IMR-90 (cell line): ENCODE results near the gene OR8B3. TPM values are rescaled to one million over a fixed set of nuclear protein-coding genes. Genes with fewer than 3 reads are reported as not detected.

ENCODE experiments used
- ATAC-seq: fragments of 200-7000 bp; cut with Tn5 transposase; 2 replicates; pipeline ENCODE4 v1.9.1; 2020; ENCODE audit warnings: low read depth, mild to moderate bottlenecking, moderate library complexity
- BruUV-seq: library from RNA; stranded (reverse); fragments of 400-500 nt; replicated peaks from 2 replicates; lab custom pipeline; 2021; lab: Mats Ljungman, UMichigan
- CTCF ChIA-PET: fragments of 300-600 bp; formaldehyde crosslinking; extraction: SDS; loops from one replicate; lab custom pipeline; 2021; ENCODE audit warnings: antibody characterized with exemption; lab: Yijun Ruan, JAX
- POLR2A ChIA-PET: fragments of 300-600 bp; sonication (Branson Sonifier 250); formaldehyde crosslinking; loops from one replicate; lab custom pipeline; 2022; ENCODE audit warnings: antibody characterized with exemption; ENCODE audit not compliant: unreplicated experiment; lab: Charles Lee
- DNase-seq: peaks from one replicate; pipeline ENCODE4 v3.0.0; 2013
- H2AFZ ChIP-seq: replicated peaks from 2 replicates; pipeline ENCODE3; 2013; ENCODE audit warnings: low read length, mild to moderate bottlenecking; ENCODE audit not compliant: poor library complexity
- H2AK5ac ChIP-seq: 2 replicates; pipeline ENCODE4 v1.6.1; 2013; ENCODE audit warnings: low read depth, low read length, inconsistent platforms
- H2AK9ac ChIP-seq: replicated peaks from 2 replicates; pipeline ENCODE3; 2013; ENCODE audit warnings: mild to moderate bottlenecking, low read depth, low read length, moderate library complexity; ENCODE audit not compliant: poor library complexity
- H2BK120ac ChIP-seq: 2 replicates; pipeline ENCODE4 v1.6.1; 2013; ENCODE audit warnings: low read depth, low read length, inconsistent platforms
- H2BK15ac ChIP-seq: 3 replicates; pipeline ENCODE4 v1.6.1; 2013; ENCODE audit warnings: low read depth, low read length, inconsistent platforms
- H2BK20ac ChIP-seq: 2 replicates; pipeline ENCODE4 v1.6.1; 2013; ENCODE audit warnings: low read depth, mild to moderate bottlenecking, inconsistent platforms, low read length, moderate library complexity
- H2BK5ac ChIP-seq: 2 replicates; pipeline ENCODE4 v1.6.1; 2013; ENCODE audit warnings: mild to moderate bottlenecking, low read depth, low read length, inconsistent platforms; ENCODE audit not compliant: poor library complexity, severe bottlenecking
- H3K14ac ChIP-seq: replicated peaks from 2 replicates; pipeline ENCODE4 v1.6.1; 2013; ENCODE audit warnings: low read depth, low read length, inconsistent platforms
- H3K18ac ChIP-seq: 2 replicates; pipeline ENCODE4 v1.6.1; 2013; ENCODE audit warnings: low read depth, low read length, control low read depth
- H3K23ac ChIP-seq: 2 replicates; pipeline ENCODE4 v1.6.1; 2013; ENCODE audit warnings: low read depth, low read length, inconsistent platforms
- H3K27ac ChIP-seq: 2 replicates; pipeline ENCODE4 v1.5.1; 2013; ENCODE audit warnings: mild to moderate bottlenecking, control low read depth, low read length; ENCODE audit not compliant: insufficient read depth
- H3K27me3 ChIP-seq: 2 replicates; pipeline ENCODE4 v1.6.1; 2013; ENCODE audit warnings: low read length; ENCODE audit not compliant: control insufficient read depth, insufficient read depth
- H3K36me3 ChIP-seq: 2 replicates; pipeline ENCODE4 v1.6.1; 2013; ENCODE audit warnings: low read length, mixed read lengths; ENCODE audit not compliant: control insufficient read depth, insufficient read depth
- H3K4ac ChIP-seq: 2 replicates; pipeline ENCODE4 v1.6.1; 2013; ENCODE audit warnings: low read depth, low read length, inconsistent platforms
- H3K4me1 ChIP-seq: 2 replicates; pipeline ENCODE4 v1.6.1; 2013; ENCODE audit warnings: low read length, mixed read lengths; ENCODE audit not compliant: control insufficient read depth, insufficient read depth
- H3K4me2 ChIP-seq: 2 replicates; pipeline ENCODE4 v1.6.1; 2013; ENCODE audit warnings: low read depth, mild to moderate bottlenecking, control low read depth, low read length, moderate library complexity
- H3K4me3 ChIP-seq: 2 replicates; pipeline ENCODE4 v1.5.1; 2013; ENCODE audit warnings: low read depth, mild to moderate bottlenecking, control low read depth, low read length, moderate library complexity; ENCODE audit not compliant: insufficient read depth
- H3K56ac ChIP-seq: 2 replicates; pipeline ENCODE4 v1.6.1; 2013; ENCODE audit warnings: low read length, inconsistent platforms; ENCODE audit not compliant: insufficient read depth; ENCODE audit errors: extremely low read depth
- H3K79me1 ChIP-seq, 2 experiments: 2 replicates each; pipeline ENCODE4 v1.6.1; 2013; ENCODE audit warnings: low read length in 2 of 2, inconsistent platforms in 1 of 2, low read depth in 1 of 2
- H3K9ac ChIP-seq: 2 replicates; pipeline ENCODE4 v1.6.1; 2013; ENCODE audit warnings: low read depth, low read length, control low read depth
- H3K9me1 ChIP-seq: 2 replicates; pipeline ENCODE4 v1.6.1; 2013; ENCODE audit warnings: low read length, inconsistent platforms; ENCODE audit not compliant: insufficient read depth
- H3K9me3 ChIP-seq: 2 replicates; pipeline ENCODE4 v1.6.1; 2013; ENCODE audit warnings: low read length; ENCODE audit not compliant: control insufficient read depth, insufficient read depth
- H4K20me1 ChIP-seq: 2 replicates; pipeline ENCODE4 v1.6.1; 2013; ENCODE audit warnings: low read length, inconsistent platforms; ENCODE audit not compliant: insufficient read depth
- H4K5ac ChIP-seq: 2 replicates; pipeline ENCODE4 v1.6.1; 2013; ENCODE audit warnings: mild to moderate bottlenecking, low read depth, low read length, control low read depth
- H4K8ac ChIP-seq, 2 experiments: 2 replicates each; pipeline ENCODE4 v1.6.1; 2013; ENCODE audit warnings: low read depth in 2 of 2, low read length in 2 of 2, control low read depth in 1 of 2, inconsistent platforms in 1 of 2
- H4K91ac ChIP-seq: 2 replicates; pipeline ENCODE4 v1.6.1; 2013; ENCODE audit warnings: low read depth, low read length, inconsistent platforms; ENCODE audit not compliant: insufficient read depth
- BHLHE40 ChIP-seq: fragments of 150-350 bp; IDR thresholded peaks from 2 replicates; pipeline ENCODE4 v1.6.1; 2016; ENCODE audit warnings: mild to moderate bottlenecking, low read depth, low read length
- CEBPB ChIP-seq: IDR thresholded peaks from 2 replicates; pipeline ENCODE4 v1.6.1; 2012; ENCODE audit warnings: low read depth, low read length, improper control_type of control experiment
- CHD1 ChIP-seq: IDR thresholded peaks from 2 replicates; pipeline ENCODE4 v1.6.1; 2012; ENCODE audit warnings: low read depth, low read length, improper control_type of control experiment
- CTCF ChIP-seq: conservative IDR thresholded peaks from 2 replicates; pipeline ENCODE4 v1.5.1; 2012; ENCODE audit warnings: mild to moderate bottlenecking, low read depth, low read length, improper control_type of control experiment
- FOS ChIP-seq: fragments of 150-350 bp; IDR thresholded peaks from 2 replicates; pipeline ENCODE4 v1.6.1; 2016; ENCODE audit warnings: low read depth, low read length
- MAFK ChIP-seq: IDR thresholded peaks from 2 replicates; pipeline ENCODE4 v1.6.1; 2012; ENCODE audit warnings: low read depth, low read length, improper control_type of control experiment
- MAZ ChIP-seq: IDR thresholded peaks from 2 replicates; pipeline ENCODE4 v1.6.1; 2012; ENCODE audit warnings: low read depth, mild to moderate bottlenecking, low read length, improper control_type of control experiment, moderate library complexity, borderline replicate concordance
- MXI1 ChIP-seq: IDR thresholded peaks from 2 replicates; pipeline ENCODE4 v1.6.1; 2012; ENCODE audit warnings: low read depth, mild to moderate bottlenecking, low read length, moderate library complexity, borderline replicate concordance
- NFE2L2 ChIP-seq: fragments of 150-350 bp; IDR thresholded peaks from 2 replicates; pipeline ENCODE4 v1.6.1; 2016; ENCODE audit warnings: low read depth, mild to moderate bottlenecking, low read length
- POLR2A ChIP-seq: IDR thresholded peaks from 2 replicates; pipeline ENCODE4 v1.6.1; 2012; ENCODE audit warnings: mild to moderate bottlenecking, low read depth, low read length
- RAD21 ChIP-seq: IDR thresholded peaks from 2 replicates; pipeline ENCODE4 v1.6.1; 2012; ENCODE audit warnings: low read length, improper control_type of control experiment
- RCOR1 ChIP-seq: IDR thresholded peaks from 2 replicates; pipeline ENCODE4 v1.6.1; 2012; ENCODE audit warnings: mild to moderate bottlenecking, low read length, improper control_type of control experiment; ENCODE audit not compliant: insufficient replicate concordance
- RFX5 ChIP-seq: IDR thresholded peaks from 2 replicates; pipeline ENCODE4 v1.8.0; 2012; ENCODE audit warnings: low read depth, mild to moderate bottlenecking, low read length, moderate library complexity
- SMC3 ChIP-seq: fragments of 150-350 bp; IDR thresholded peaks from 2 replicates; pipeline ENCODE4 v1.6.1; 2016; ENCODE audit warnings: low read depth, mild to moderate bottlenecking, antibody characterized with exemption, low read length, moderate library complexity
- USF2 ChIP-seq: fragments of 150-350 bp; IDR thresholded peaks from 2 replicates; pipeline ENCODE4 v1.6.1; 2017; ENCODE audit warnings: mild to moderate bottlenecking, antibody characterized with exemption, low read length, low read depth
- WGBS, 2 experiments: methylation state at CpG; one replicate each; pipeline versions ENCODE4 v1.1.5 to v1.1.7; 2013; ENCODE audit warnings: missing lambda C conversion rate in 2 of 2; ENCODE audit not compliant: insufficient read length in 1 of 2; ENCODE audit errors: extremely low coverage in 2 of 2; 5-methylcytosine and 5-hydroxymethylcytosine counted together
- dilution Hi-C: fragments of 300-500 bp; cut with HindIII; formaldehyde crosslinking; loops from one replicate; pipeline ENCODE4 v1.14.3; 2018; ENCODE audit warnings: low sequenced_read_pairs; ENCODE audit not compliant: unreplicated experiment
- in situ Hi-C: fragments of 300-500 bp; cut with MboI; formaldehyde crosslinking; loops from 3 replicates; pipeline ENCODE4 v1.14.3; 2019; ENCODE audit warnings: low sequenced_read_pairs, inconsistent platforms, mixed read lengths
- intact Hi-C: fragments of 100-400 bp; cut with micrococcal nuclease; formaldehyde crosslinking; loops from 2 replicates; pipeline ENCODE4 v1.10.0; 2022
- polyA plus RNA-seq, 3 experiments: library from polyadenylated mRNA; depleted of rRNA; stranded (reverse); fragments of >200 nt; gene quantifications; 2 replicates each; pipeline ENCODE4 v1.2.3, GENCODE V29; 2012; ENCODE audit warnings: low replicate concordance in 1 of 3
- total RNA-seq: library from RNA; depleted of rRNA; stranded (reverse); fragments of >200 nt; gene quantifications from 2 replicates; pipeline ENCODE4 v1.2.3, GENCODE V29; 2012
- TF ChIP-seq, protein P1 (sequence below): fragments of 150-350 bp; IDR thresholded peaks from 2 replicates; pipeline ENCODE4 v1.6.1; 2016; ENCODE audit warnings: low read depth, mild to moderate bottlenecking, low read length, moderate library complexity, borderline replicate concordance

The OR8B3 gene
- total and polyA plus RNA-seq, 2 of the 4 experiments (the other 2 are of a cell fraction), result not detected

- Histone ChIP-seq H3K79me1 (no peaks in the 10 kb centered on the region), H3K9ac (no peak overlapping the region), H3K18ac (no peak overlapping the region), H2BK15ac (no peak overlapping the region), H4K20me1 (no peaks in the 10 kb centered on the region), H2BK120ac (no peak overlapping the region), H2AK9ac (no peak overlapping the region), H3K4ac (no peak overlapping the region), H3K27me3 (peaks cover 5% of the 10 kb centered on the region; the same call in 1 of the 2 replicates), H3K27ac (no peak overlapping the region), H3K36me3 (no peaks in the 10 kb centered on the region), H2AFZ (no peak overlapping the region), H3K14ac (no peak overlapping the region), H3K9me3 (no peaks in the 10 kb centered on the region), H3K4me2 (no peak overlapping the region), H2BK5ac (no peak overlapping the region), H3K4me3 (no peak overlapping the region), H3K23ac (no peak overlapping the region), H2AK5ac (no peak overlapping the region), H3K9me1 (no peaks in the 10 kb centered on the region), H3K56ac (no peak overlapping the region), H3K4me1 (no peaks in the 10 kb centered on the region), H4K8ac (no peak overlapping the region), H2BK20ac (no peak overlapping the region), H4K91ac (no peak overlapping the region), H4K5ac (no peak overlapping the region)
- dilution Hi-C loops (no loop called here), in situ Hi-C loops (no loop called here), intact Hi-C loops (no loop called here)
- WGBS, 2 experiments, result no CpG with 5 or more reads among the region's 2 CpGs
- no peak for ATAC-seq
- ChIA-PET CTCF (interaction anchor here (0.7 kb wide), 1 partner anchor 46 kb away, joined by 3 read pairs; no protein-coding TSS in a partner anchor), POLR2A (no interaction called here)
- no peak for TF ChIP-seq POLR2A
- no peak for TF ChIP-seq MAZ
- no peak for TF ChIP-seq USF2
- no peak for TF ChIP-seq NFE2L2
- no peak for TF ChIP-seq FOS
- TF ChIP-seq RCOR1, result no peak
- TF ChIP-seq RFX5, result no peak
- no peak for TF ChIP-seq BHLHE40
- no peak for TF ChIP-seq CTCF
- no peak for TF ChIP-seq CHD1
- TF ChIP-seq, protein P1, sequence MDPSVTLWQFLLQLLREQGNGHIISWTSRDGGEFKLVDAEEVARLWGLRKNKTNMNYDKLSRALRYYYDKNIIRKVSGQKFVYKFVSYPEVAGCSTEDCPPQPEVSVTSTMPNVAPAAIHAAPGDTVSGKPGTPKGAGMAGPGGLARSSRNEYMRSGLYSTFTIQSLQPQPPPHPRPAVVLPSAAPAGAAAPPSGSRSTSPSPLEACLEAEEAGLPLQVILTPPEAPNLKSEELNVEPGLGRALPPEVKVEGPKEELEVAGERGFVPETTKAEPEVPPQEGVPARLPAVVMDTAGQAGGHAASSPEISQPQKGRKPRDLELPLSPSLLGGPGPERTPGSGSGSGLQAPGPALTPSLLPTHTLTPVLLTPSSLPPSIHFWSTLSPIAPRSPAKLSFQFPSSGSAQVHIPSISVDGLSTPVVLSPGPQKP, result no peak
- TF ChIP-seq MAFK, result no peak
- no peak for TF ChIP-seq RAD21
- TF ChIP-seq SMC3, result no peak
- TF ChIP-seq MXI1, result no peak
- TF ChIP-seq CEBPB, result no peak
- no peak for DNase-seq
- BruUV-seq, result no TSS peak
Observed at GRCh38 chr11:124380585-124380984, 18.2 kb downstream of the OR8B3 start.
